K562 (cell line): ENCODE data around the gene DESI1. TPM values are rescaled to one million over a fixed set of nuclear protein-coding genes. Genes with fewer than 3 reads are reported as not detected.

Source experiments
- BACH1 ChIP-seq: fragments of 200-800 bp; sonication (Bioruptor generic); IDR thresholded peaks from 2 replicates; pipeline ENCODE4 v1.6.1; 2016; ENCODE audit warnings: missing genetic modification characterization, missing compliant biosample characterization
- HDAC8 ChIP-seq: fragments of 450-650 bp; IDR thresholded peaks from 2 replicates; pipeline ENCODE4 v1.6.1; 2016; ENCODE audit warnings: mild to moderate bottlenecking, missing genetic modification characterization, moderate library complexity, missing compliant biosample characterization
- KAT2B ChIP-seq: IDR thresholded peaks from one replicate; pipeline ENCODE4 v1.6.1; 2012; ENCODE audit warnings: low read depth, mild to moderate bottlenecking, control low read depth, inconsistent platforms, low read length, moderate library complexity
- NBN ChIP-seq: fragments of 450-650 bp; IDR thresholded peaks from 2 replicates; pipeline ENCODE4 v1.6.1; 2016; ENCODE audit warnings: low read depth, mild to moderate bottlenecking
- NR2C1 ChIP-seq, 2 experiments: fragments of 450-650 bp; IDR thresholded peaks; 2 replicates each; pipeline ENCODE4 v1.6.1; 2017; ENCODE audit warnings: mild to moderate bottlenecking in 2 of 2, antibody characterized with exemption in 1 of 2, inconsistent platforms in 1 of 2, missing compliant biosample characterization in 1 of 2, missing genetic modification characterization in 1 of 2
- RERE ChIP-seq: sonication (generic); formaldehyde crosslinking; IDR thresholded peaks from 2 replicates; pipeline ENCODE4 v1.8.0; 2023; ENCODE audit warnings: missing genetic modification reagents, mild to moderate bottlenecking, borderline replicate concordance
- SAP30 ChIP-seq: fragments of 200-600 bp; sonication (generic); IDR thresholded peaks from 2 replicates; pipeline ENCODE4 v1.6.1; 2012; ENCODE audit warnings: borderline replicate concordance, low read depth, mild to moderate bottlenecking, moderate library complexity, low read length, control low read depth, inconsistent platforms; ENCODE audit not compliant: insufficient read depth, poor library complexity, severe bottlenecking
- SMARCA4 ChIP-seq: fragments of 450-650 bp; IDR thresholded peaks from 2 replicates; pipeline ENCODE4 v1.6.1; 2016
- SNIP1 ChIP-seq: fragments of 450-650 bp; IDR thresholded peaks from 2 replicates; pipeline ENCODE4 v1.7.1; 2017; ENCODE audit warnings: low read depth, mild to moderate bottlenecking
- SRSF1 ChIP-seq: fragments of 200-400 bp; formaldehyde crosslinking; IDR thresholded peaks from 2 replicates; pipeline ENCODE4 v1.6.1; 2017; ENCODE audit warnings: mild to moderate bottlenecking, low read depth, low read length, moderate library complexity
- STAT6 ChIP-seq: sonication (generic); formaldehyde crosslinking; IDR thresholded peaks from 2 replicates; pipeline ENCODE4 v1.8.1; 2023; ENCODE audit warnings: mild to moderate bottlenecking, missing genetic modification reagents
- TRIM24 ChIP-seq, 2 experiments: fragments of 450-650 bp; IDR thresholded peaks; 2 replicates each; pipeline ENCODE4 v1.6.1; 2016
- TSC22D4 ChIP-seq: fragments of 450-650 bp; IDR thresholded peaks from 2 replicates; pipeline ENCODE4 v1.6.1; 2016; ENCODE audit warnings: missing genetic modification characterization, missing biosample characterization, control low read depth
- ZKSCAN3 ChIP-seq: fragments of 250-450 bp; sonication (Bioruptor Pico); IDR thresholded peaks from 2 replicates; pipeline ENCODE4 v1.4.0; 2020
- ZNF217 ChIP-seq: sonication (generic); formaldehyde crosslinking; IDR thresholded peaks from 2 replicates; pipeline ENCODE4 v1.8.0; 2022; ENCODE audit warnings: mild to moderate bottlenecking, missing genetic modification reagents
- ZNF3 ChIP-seq: fragments of 250-450 bp; sonication (Bioruptor Pico); IDR thresholded peaks from 2 replicates; pipeline ENCODE4 v1.5.0; 2021; ENCODE audit warnings: mild to moderate bottlenecking, moderate library complexity
- ZNF395 ChIP-seq: fragments of 200-800 bp; sonication (Bioruptor generic); IDR thresholded peaks from 2 replicates; pipeline ENCODE4 v1.6.1; 2017; ENCODE audit warnings: missing genetic modification characterization, missing compliant biosample characterization
- ZNF655 ChIP-seq: fragments of 250-450 bp; sonication (Bioruptor Pico); IDR thresholded peaks from 2 replicates; pipeline ENCODE4 v1.5.0; 2021
- ZSCAN32 ChIP-seq: fragments of 450-650 bp; formaldehyde crosslinking; IDR thresholded peaks from 2 replicates; pipeline ENCODE4 v1.4.0; 2020; ENCODE audit warnings: mild to moderate bottlenecking, moderate library complexity
- polyA plus RNA-seq, 8 experiments: library from polyadenylated mRNA; depleted of rRNA in 4 of 8; stranded (reverse) in 5 of 8; unstranded in 3 of 8; fragments of >200 nt; fragmentation: Nextera tagmentation in 2 of 8; fragmentation: Illumina TruSeq in 1 of 8; extraction: Ambion mirVana in 2 of 8; extraction: Trizol in 1 of 8; gene quantifications; 2 replicates each; pipeline versions ENCODE4 v1.2.1 to v1.2.3, GENCODE V29; 2011 to 2014; ENCODE audit warnings: inconsistent platforms in 1 of 8, missing spikeins in 1 of 8
- total RNA-seq, 7 experiments: library from RNA; depleted of rRNA in 6 of 7; stranded (reverse); fragments of >200 nt in 6 of 7; fragmentation: Illumina TruSeq in 2 of 7; extraction: Trizol in 2 of 7; gene quantifications; 2 replicates each; pipeline versions ENCODE4 v1.2.1 to v1.2.3, GENCODE V29; 2011 to 2021; ENCODE audit warnings: low replicate concordance in 1 of 7

Gene DESI1
- total and polyA plus RNA-seq, 9 of the 15 experiments (the other 6 are each of a cell fraction or from before 2014, with no cell fraction given), result 7.2 to 45.9 (median 29.8) TPM

GRCh38 chr22:41620589-41621098 is at the start of gene DESI1 (continued):
- TF ChIP-seq SRSF1 (no peak), SAP30 (peak; percentile 54), TRIM24 (IDR thresholded peaks at IDR 0.05) (no peak), ZKSCAN3 (CRISPR knock-in tag) (no peak), ZSCAN32 (CRISPR knock-in tag) (no peak), SNIP1 (no peak), BACH1 (tag) (no peak), NBN (no peak), ZNF395 (CRISPR knock-in tag) (no peak), RERE (no peak), SMARCA4 (no peak), KAT2B (no peak), ZNF217 (CRISPR knock-in tag) (no peak), ZNF3 (CRISPR knock-in tag) (no peak), HDAC8 (tag) (no peak), TSC22D4 (tag) (no peak), ZNF655 (no peak), NR2C1 (IDR thresholded peaks at IDR 0.05) (no peak), NR2C1 (tag; IDR thresholded peaks at IDR 0.05) (no peak), STAT6 (CRISPR knock-in tag) (no peak)
